ENCODE data around the gene RAB32.

RAB32 gene

GRCh38 chr6:146545581-146545980 lies 1.9 kb downstream of the RAB32 start:
- TF ChIP-seq TAF1 (IDR thresholded peaks at IDR 0.05; ENCODE audit: borderline replicate concordance, insufficient read depth, low read length): no peak
- no peak for TF ChIP-seq FOXP2 (optimal IDR thresholded peaks at IDR 0.05; ENCODE audit: borderline replicate concordance, extremely low read depth, extremely low read length, insufficient read depth)
- TF ChIP-seq REST (IDR thresholded peaks at IDR 0.05; ENCODE audit: insufficient read depth in 1 of 2, low read depth in 2 of 2, low read length in 2 of 2): no peak
- TF ChIP-seq POLR2AphosphoS5 (IDR thresholded peaks at IDR 0.05; ENCODE audit: low read depth, low read length): no peak
- TF ChIP-seq SIN3A (IDR thresholded peaks at IDR 0.05; ENCODE audit: borderline replicate concordance, insufficient read depth, low read length): no peak

- TF ChIP-seq REST (IDR thresholded peaks at IDR 0.05; ENCODE audit: insufficient read depth in 1 of 2, low read depth in 2 of 2, low read length in 2 of 2) (no peak), POLR2AphosphoS5 (IDR thresholded peaks at IDR 0.05; ENCODE audit: low read depth, low read length) (no peak), TAF1 (IDR thresholded peaks at IDR 0.05; ENCODE audit: borderline replicate concordance, insufficient read depth, low read length) (no peak), SIN3A (IDR thresholded peaks at IDR 0.05; ENCODE audit: borderline replicate concordance, insufficient read depth, low read length) (no peak), FOXP2 (optimal IDR thresholded peaks at IDR 0.05; ENCODE audit: borderline replicate concordance, extremely low read depth, extremely low read length, insufficient read depth) (no peak)
These were observed 2.9 kb downstream of the RAB32 start for GRCh38 chr6:146546443-146547043.

- TF ChIP-seq TAF1 (IDR thresholded peaks at IDR 0.05; ENCODE audit: borderline replicate concordance, insufficient read depth, low read length) (no peak), FOXP2 (optimal IDR thresholded peaks at IDR 0.05; ENCODE audit: borderline replicate concordance, extremely low read depth, extremely low read length, insufficient read depth) (no peak), SIN3A (IDR thresholded peaks at IDR 0.05; ENCODE audit: borderline replicate concordance, insufficient read depth, low read length) (no peak), POLR2AphosphoS5 (IDR thresholded peaks at IDR 0.05; ENCODE audit: low read depth, low read length) (no peak)
These were observed 4.3 kb downstream of the RAB32 start for GRCh38 chr6:146547889-146548288.

- TF ChIP-seq SIN3A (IDR thresholded peaks at IDR 0.05; ENCODE audit: borderline replicate concordance, insufficient read depth, low read length) (no peak), FOXP2 (optimal IDR thresholded peaks at IDR 0.05; ENCODE audit: borderline replicate concordance, extremely low read depth, extremely low read length, insufficient read depth) (no peak), REST (IDR thresholded peaks at IDR 0.05; ENCODE audit: insufficient read depth in 1 of 2, low read depth in 2 of 2, low read length in 2 of 2) (no peak), POLR2AphosphoS5 (IDR thresholded peaks at IDR 0.05; ENCODE audit: low read depth, low read length) (no peak), TAF1 (IDR thresholded peaks at IDR 0.05; ENCODE audit: borderline replicate concordance, insufficient read depth, low read length) (no peak)
These were observed 5.3 kb downstream of the RAB32 start for GRCh38 chr6:146548898-146549374.

- no peak for TF ChIP-seq TAF1 (IDR thresholded peaks at IDR 0.05; ENCODE audit: borderline replicate concordance, insufficient read depth, low read length)
- TF ChIP-seq FOXP2 (optimal IDR thresholded peaks at IDR 0.05; ENCODE audit: borderline replicate concordance, extremely low read depth, extremely low read length, insufficient read depth): no peak
- TF ChIP-seq REST (IDR thresholded peaks at IDR 0.05; ENCODE audit: insufficient read depth in 1 of 2, low read depth in 2 of 2, low read length in 2 of 2): no peak
- TF ChIP-seq SIN3A (IDR thresholded peaks at IDR 0.05; ENCODE audit: borderline replicate concordance, insufficient read depth, low read length): no peak
- TF ChIP-seq POLR2AphosphoS5 (IDR thresholded peaks at IDR 0.05; ENCODE audit: low read depth, low read length): no peak
These were observed 7.3 kb downstream of the RAB32 start for GRCh38 chr6:146550911-146551310.

All from PFSK-1 (cell line).